PC-3 (cell line): ENCODE data around the gene RBFOX2. TPM values are rescaled to one million over a fixed set of nuclear protein-coding genes. Genes with fewer than 3 reads are reported as not detected.

Experiments used
- ATAC-seq: fragments of 200-7000 bp; cut with Tn5 transposase; 2 replicates; pipeline ENCODE4 v1.9.1; 2020; ENCODE audit warnings: mild to moderate bottlenecking, moderate library complexity
- BruUV-seq: library from RNA; stranded (reverse); fragments of 400-500 nt; replicated peaks from 2 replicates; lab custom pipeline; 2021; lab: Mats Ljungman, UMichigan
- CTCF ChIA-PET: fragments of 300-600 bp; sonication (Branson Sonifier 250); formaldehyde crosslinking; loops from one replicate; lab custom pipeline; 2022; ENCODE audit warnings: antibody characterized with exemption; lab: Charles Lee
- POLR2A ChIA-PET: fragments of 300-600 bp; sonication (Branson Sonifier 250); formaldehyde crosslinking; loops from one replicate; lab custom pipeline; 2022; ENCODE audit warnings: antibody characterized with exemption; ENCODE audit not compliant: unreplicated experiment; lab: Charles Lee
- DNase-seq: peaks from one replicate; pipeline ENCODE4 v3.0.0-alpha.2; 2015
- H2AFZ ChIP-seq: fragments of 300-600 bp; sonication (generic); 2 replicates; pipeline ENCODE4 v1.6.0; 2016; ENCODE audit warnings: antibody characterized with exemption, low read length
- H3F3A ChIP-seq: fragments of 300-600 bp; sonication (generic); one replicate; pipeline ENCODE4 v1.6.0; 2017; ENCODE audit warnings: antibody characterized with exemption, low read length, control low read depth, mild to moderate bottlenecking; ENCODE audit not compliant: unreplicated experiment
- H3K27ac ChIP-seq: fragments of 300-600 bp; sonication (generic); 2 replicates; pipeline ENCODE4 v1.5.1; 2016; ENCODE audit warnings: mild to moderate bottlenecking, low read length
- H3K27me3 ChIP-seq: fragments of 300-600 bp; sonication (generic); 2 replicates; pipeline ENCODE4 v1.6.1; 2016; ENCODE audit warnings: low read length, mixed read lengths
- H3K36me3 ChIP-seq: fragments of 300-600 bp; sonication (generic); 2 replicates; pipeline ENCODE4 v1.6.1; 2016; ENCODE audit warnings: low read depth, mixed run types, low read length, mixed read lengths
- H3K4me1 ChIP-seq: fragments of 300-600 bp; sonication (generic); 2 replicates; pipeline ENCODE4 v1.5.1; 2016; ENCODE audit warnings: low read length; ENCODE audit not compliant: insufficient read depth
- H3K4me2 ChIP-seq: fragments of 300-600 bp; sonication (generic); 2 replicates; pipeline ENCODE4 v1.6.0; 2016; ENCODE audit warnings: low read length
- H3K4me3 ChIP-seq: fragments of 300-600 bp; sonication (generic); 2 replicates; pipeline ENCODE4 v1.5.1; 2016; ENCODE audit warnings: mild to moderate bottlenecking, low read length, mixed read lengths
- H3K79me2 ChIP-seq: fragments of 300-600 bp; sonication (generic); 2 replicates; pipeline ENCODE4 v1.6.1; 2017; ENCODE audit warnings: low read length, mixed read lengths
- H3K9ac ChIP-seq: fragments of 300-600 bp; sonication (generic); 2 replicates; pipeline ENCODE4 v1.6.0; 2016; ENCODE audit warnings: mild to moderate bottlenecking, low read length
- H3K9me2 ChIP-seq: fragments of 300-600 bp; sonication (generic); replicated peaks from 2 replicates; pipeline ENCODE4 v1.6.1; 2016; ENCODE audit warnings: mixed run types, low read length, mixed read lengths
- H3K9me3 ChIP-seq: fragments of 300-600 bp; sonication (generic); 2 replicates; pipeline ENCODE4 v1.6.1; 2016; ENCODE audit warnings: low read length, mixed read lengths
- H4K20me1 ChIP-seq: fragments of 300-600 bp; sonication (generic); 2 replicates; pipeline ENCODE4 v1.6.1; 2016; ENCODE audit warnings: low read length, mixed read lengths
- EZH2 ChIP-seq: fragments of 300-600 bp; sonication (generic); IDR thresholded peaks from one replicate; pipeline ENCODE4 v1.6.1; 2017; ENCODE audit warnings: antibody characterized with exemption, mild to moderate bottlenecking, low read length; ENCODE audit not compliant: unreplicated experiment
- EZH2phosphoT487 ChIP-seq: fragments of 300-600 bp; sonication (generic); IDR thresholded peaks from 2 replicates; pipeline ENCODE4 v1.6.1; 2018; ENCODE audit warnings: mild to moderate bottlenecking, antibody characterized with exemption, low read length, borderline replicate concordance
- intact Hi-C: fragments of 100-400 bp; cut with micrococcal nuclease; formaldehyde crosslinking; loops from 2 replicates; pipeline ENCODE4 v1.9.0; 2023
- total RNA-seq: library from RNA; depleted of rRNA; stranded (reverse); fragments of >200 nt; gene quantifications from 2 replicates; pipeline ENCODE4 v1.2.3, GENCODE V29; 2014
- TF ChIP-seq, protein P1 (sequence below): fragments of 300-600 bp; sonication (generic); conservative IDR thresholded peaks from 2 replicates; pipeline ENCODE4 v1.5.1; 2017; ENCODE audit warnings: antibody characterized with exemption, low read depth, mild to moderate bottlenecking, low read length

Gene RBFOX2
- total RNA-seq, 1 experiment from 2014 or later: 75.1 TPM

DNA sequence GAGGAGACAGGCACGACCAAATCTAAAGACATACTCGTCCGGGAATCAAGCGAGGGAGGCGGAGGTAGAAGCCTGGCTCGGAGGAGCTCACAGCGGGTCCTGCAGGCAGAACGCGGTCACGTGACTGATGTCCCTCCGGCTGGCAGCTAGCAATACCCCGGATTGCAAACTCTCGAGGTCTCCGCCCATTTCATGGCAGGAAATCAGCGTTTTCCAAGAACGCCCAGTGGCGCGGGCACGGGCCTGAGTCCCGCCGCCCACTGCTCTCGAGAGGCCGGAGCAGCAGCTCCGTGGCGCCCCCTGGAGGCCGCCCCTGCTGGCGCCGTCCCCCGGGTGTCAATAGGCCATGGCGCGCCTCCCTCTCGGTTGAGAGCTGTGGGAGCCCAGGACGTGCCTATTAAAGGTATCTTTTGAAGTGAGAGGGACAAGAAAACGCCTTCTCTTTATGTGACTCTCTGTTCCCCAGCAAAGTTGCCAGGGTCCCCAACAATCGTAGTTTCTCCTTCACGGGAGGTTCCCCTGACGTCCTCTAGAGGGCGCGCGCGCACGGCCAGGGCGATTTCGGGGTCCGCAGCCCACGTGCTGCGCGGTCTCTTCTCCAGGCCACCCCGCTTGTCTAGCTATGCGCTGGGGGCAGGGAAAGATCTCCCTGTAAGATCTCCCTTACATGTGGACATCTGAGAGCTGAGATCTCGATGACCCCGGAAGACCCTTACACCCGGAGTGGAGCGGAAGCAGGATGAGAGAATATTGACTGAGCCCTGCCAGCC is 37.3 kb upstream of the RBFOX2 start:
- BruUV-seq: no TSS peak
- Histone ChIP-seq H3K9me3 (no peaks in the 10 kb centered on the region), H2AFZ (peak overlapping the region; percentile 100), H3K27ac (no peak overlapping the region), H3K4me3 (peak overlapping the region; percentile 78), H3K79me2 (no peaks in the 10 kb centered on the region), H3F3A (no peaks in the 10 kb centered on the region), H3K4me2 (peak overlapping the region; percentile 92), H3K4me1 (peaks cover 6% of the 10 kb centered on the region), H3K36me3 (peaks cover 4% of the 10 kb centered on the region; the same call in 1 of the 2 replicates), H3K9me2 (no peaks in the 10 kb centered on the region), H4K20me1 (no peaks in the 10 kb centered on the region), H3K9ac (peak overlapping the region; percentile 75), H3K27me3 (no peaks in the 10 kb centered on the region)
- POLR2A ChIA-PET: no interaction called here
- intact Hi-C loops: loop anchor here (1.0 to 5.0 kb wide), 2 partner anchors 134 to 439 kb away; no protein-coding TSS in a partner anchor
- DNase-seq (peak; percentile 90), ATAC-seq (peak; percentile 85)
- CTCF ChIA-PET: interaction anchor here (0.6 to 1.4 kb wide), 8 partner anchors 11 to 477 kb away, joined by 3 to 10 read pairs (median 4); partner anchors contain the start of gene RBFOX2
- TF ChIP-seq, protein P1, sequence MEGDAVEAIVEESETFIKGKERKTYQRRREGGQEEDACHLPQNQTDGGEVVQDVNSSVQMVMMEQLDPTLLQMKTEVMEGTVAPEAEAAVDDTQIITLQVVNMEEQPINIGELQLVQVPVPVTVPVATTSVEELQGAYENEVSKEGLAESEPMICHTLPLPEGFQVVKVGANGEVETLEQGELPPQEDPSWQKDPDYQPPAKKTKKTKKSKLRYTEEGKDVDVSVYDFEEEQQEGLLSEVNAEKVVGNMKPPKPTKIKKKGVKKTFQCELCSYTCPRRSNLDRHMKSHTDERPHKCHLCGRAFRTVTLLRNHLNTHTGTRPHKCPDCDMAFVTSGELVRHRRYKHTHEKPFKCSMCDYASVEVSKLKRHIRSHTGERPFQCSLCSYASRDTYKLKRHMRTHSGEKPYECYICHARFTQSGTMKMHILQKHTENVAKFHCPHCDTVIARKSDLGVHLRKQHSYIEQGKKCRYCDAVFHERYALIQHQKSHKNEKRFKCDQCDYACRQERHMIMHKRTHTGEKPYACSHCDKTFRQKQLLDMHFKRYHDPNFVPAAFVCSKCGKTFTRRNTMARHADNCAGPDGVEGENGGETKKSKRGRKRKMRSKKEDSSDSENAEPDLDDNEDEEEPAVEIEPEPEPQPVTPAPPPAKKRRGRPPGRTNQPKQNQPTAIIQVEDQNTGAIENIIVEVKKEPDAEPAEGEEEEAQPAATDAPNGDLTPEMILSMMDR: peak; percentile 99
- TF ChIP-seq EZH2 (no peak), EZH2phosphoT487 (no peak)

DNA sequence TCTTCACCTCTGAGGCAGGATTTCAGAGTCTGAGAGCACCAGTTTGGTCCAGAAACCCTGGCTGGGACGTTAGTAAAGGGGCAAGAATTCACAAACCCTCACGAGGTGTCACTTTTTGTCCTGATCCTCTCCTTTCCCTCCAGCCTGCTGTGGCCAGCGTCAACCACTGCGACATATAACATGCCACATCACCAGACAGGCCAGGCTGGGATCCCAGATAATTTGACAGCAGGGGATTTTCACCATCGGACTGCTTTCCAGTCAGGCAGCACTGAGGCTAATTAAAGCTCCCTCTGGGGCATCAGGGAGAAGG is 36.8 kb upstream of the RBFOX2 start:
- no peaks in the 10 kb centered on the region for H3K9me2 ChIP-seq
- no peaks in the 10 kb centered on the region for H4K20me1 ChIP-seq
- TSS peak; percentile 78 for BruUV-seq
- no peaks in the 10 kb centered on the region for H3K27me3 ChIP-seq
- H3K4me2 ChIP-seq: peak overlapping the region; percentile 92
- POLR2A ChIA-PET: no interaction called here
- H2AFZ ChIP-seq: peak overlapping the region; percentile 100
- H3K36me3 ChIP-seq: peaks cover 4% of the 10 kb centered on the region; the same call in 1 of the 2 replicates
- peaks cover 6% of the 10 kb centered on the region for H3K4me1 ChIP-seq
- no peaks in the 10 kb centered on the region for H3K79me2 ChIP-seq
- peak overlapping the region; percentile 75 for H3K9ac ChIP-seq
- H3F3A ChIP-seq: no peaks in the 10 kb centered on the region
- TF ChIP-seq EZH2 (no peak), EZH2phosphoT487 (no peak)
- TF ChIP-seq, protein P1: no peak
- peak overlapping the region; percentile 78 for H3K4me3 ChIP-seq
- intact Hi-C loops: loop anchor here (1.0 to 5.0 kb wide), 2 partner anchors 133 to 438 kb away; no protein-coding TSS in a partner anchor
- H3K27ac ChIP-seq: no peak overlapping the region
- DNase-seq (no peak), ATAC-seq (peak; percentile 61)
- CTCF ChIA-PET: interaction anchor here (0.6 to 1.4 kb wide), 8 partner anchors 11 to 476 kb away, joined by 3 to 10 read pairs (median 4); partner anchors contain the start of gene RBFOX2
- no peaks in the 10 kb centered on the region for H3K9me3 ChIP-seq
